Stimulated activated CD4-positive, alpha-beta T cell treated with anti-CD3 and anti-CD28 coated beads, Interleukin-2, amount 100 ng/mL, for 4 hours (primary cell): ENCODE results near the gene FHDC1.
"Not testable (repeated sequence)": the region's sequence is repeated elsewhere in the genome, so short reads cannot be mapped to it uniquely, and the experiment has no call there.

Experiments used
- DNase-seq: peaks from one replicate; pipeline ENCODE4 v3.0.0-alpha.2; 2020; ENCODE audit warnings: low read depth

Gene FHDC1, protein sequence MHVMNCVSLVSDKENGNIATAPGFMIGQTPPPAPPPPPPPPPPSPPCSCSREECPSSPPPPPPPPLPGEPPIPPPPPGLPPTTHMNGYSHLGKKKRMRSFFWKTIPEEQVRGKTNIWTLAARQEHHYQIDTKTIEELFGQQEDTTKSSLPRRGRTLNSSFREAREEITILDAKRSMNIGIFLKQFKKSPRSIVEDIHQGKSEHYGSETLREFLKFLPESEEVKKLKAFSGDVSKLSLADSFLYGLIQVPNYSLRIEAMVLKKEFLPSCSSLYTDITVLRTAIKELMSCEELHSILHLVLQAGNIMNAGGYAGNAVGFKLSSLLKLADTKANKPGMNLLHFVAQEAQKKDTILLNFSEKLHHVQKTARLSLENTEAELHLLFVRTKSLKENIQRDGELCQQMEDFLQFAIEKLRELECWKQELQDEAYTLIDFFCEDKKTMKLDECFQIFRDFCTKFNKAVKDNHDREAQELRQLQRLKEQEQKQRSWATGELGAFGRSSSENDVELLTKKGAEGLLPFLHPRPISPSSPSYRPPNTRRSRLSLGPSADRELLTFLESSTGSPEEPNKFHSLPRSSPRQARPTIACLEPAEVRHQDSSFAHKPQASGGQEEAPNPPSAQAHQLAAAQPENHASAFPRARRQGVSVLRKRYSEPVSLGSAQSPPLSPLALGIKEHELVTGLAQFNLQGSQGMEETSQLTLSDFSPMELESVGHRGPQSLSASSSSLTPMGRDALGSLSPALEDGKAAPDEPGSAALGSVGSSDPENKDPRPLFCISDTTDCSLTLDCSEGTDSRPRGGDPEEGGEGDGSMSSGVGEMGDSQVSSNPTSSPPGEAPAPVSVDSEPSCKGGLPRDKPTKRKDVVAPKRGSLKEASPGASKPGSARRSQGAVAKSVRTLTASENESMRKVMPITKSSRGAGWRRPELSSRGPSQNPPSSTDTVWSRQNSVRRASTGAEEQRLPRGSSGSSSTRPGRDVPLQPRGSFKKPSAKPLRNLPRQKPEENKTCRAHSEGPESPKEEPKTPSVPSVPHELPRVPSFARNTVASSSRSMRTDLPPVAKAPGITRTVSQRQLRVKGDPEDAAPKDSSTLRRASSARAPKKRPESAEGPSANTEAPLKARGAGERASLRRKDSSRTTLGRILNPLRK

GRCh38 chr4:152935631-152936445, at the start of gene FHDC1:
FHDC1 (plus strand) TSS chr4:152936323; CDS start chr4:152943058, 6,735 bp downstream.
- no peak for DNase-seq

DNA sequence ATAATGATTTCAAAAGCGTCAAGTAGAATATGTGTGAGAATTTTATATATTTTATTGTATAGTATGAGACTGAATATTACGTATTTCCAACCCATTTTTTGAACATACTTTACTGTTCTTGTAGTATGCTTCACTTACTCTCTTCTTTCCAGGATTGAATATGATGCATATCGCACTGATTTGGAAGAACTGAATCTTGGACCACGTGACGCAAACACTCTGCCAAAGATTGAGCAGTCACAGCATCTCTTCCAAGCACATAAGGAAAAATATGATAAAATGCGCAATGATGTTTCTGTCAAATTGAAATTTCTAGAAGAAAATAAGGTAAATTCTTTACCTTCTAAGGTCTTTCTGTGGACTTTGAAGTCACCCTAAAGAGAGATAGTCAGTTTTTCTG, 48.1 kb upstream of the FHDC1 start:
- DNase-seq, result no peak

- DNase-seq, result no peak
Measured at GRCh38 chr4:152892974-152893373, 43.1 kb upstream of the FHDC1 start.

- no peak for DNase-seq
Measured at GRCh38 chr4:152894673-152895072, 41.5 kb upstream of the FHDC1 start.

- DNase-seq, result no peak
Measured at GRCh38 chr4:152896811-152897210, 39.3 kb upstream of the FHDC1 start.

GRCh38 chr4:152898133-152898532, 38.0 kb upstream of the FHDC1 start:
- DNase-seq, result not testable (repeated sequence)

DNA sequence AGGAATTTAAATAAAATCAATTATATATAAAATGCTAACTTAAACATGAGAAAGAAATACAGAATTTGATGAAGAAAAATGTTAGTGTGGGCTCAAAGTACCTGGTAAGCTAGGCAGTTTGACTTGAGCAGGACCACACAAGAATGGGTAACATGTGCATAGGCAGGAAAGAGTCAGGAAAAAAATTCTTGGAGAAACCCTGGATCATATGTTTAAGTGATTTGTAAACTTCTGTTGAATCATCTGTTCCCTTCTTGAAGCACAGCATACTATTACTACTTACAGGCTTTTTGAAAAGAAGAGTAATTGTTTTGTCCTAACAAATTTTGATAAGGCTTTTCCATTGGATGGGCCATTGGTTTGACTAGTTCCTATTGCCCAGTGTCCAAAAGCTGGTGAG, 37.5 kb upstream of the FHDC1 start:
- no peak for DNase-seq

DNA sequence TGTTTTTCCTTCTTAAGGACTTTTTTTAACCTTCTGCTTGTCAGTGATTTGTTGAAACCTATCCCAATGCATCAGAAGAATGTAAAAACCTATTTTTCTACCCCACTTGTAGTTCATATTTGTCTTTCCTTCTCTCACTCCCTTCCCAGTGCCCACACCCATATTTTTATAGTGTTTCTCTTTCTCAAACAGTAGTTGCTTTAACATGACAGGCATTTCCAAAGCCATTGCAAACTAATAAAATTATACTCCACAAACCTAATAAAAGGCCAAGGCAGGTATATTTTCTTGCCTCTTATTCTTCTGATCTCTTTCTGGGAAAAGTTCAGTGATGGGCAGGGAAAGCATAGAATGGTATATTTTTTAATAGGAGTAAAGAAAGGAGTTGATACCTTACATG, 35.7 kb upstream of the FHDC1 start:
- DNase-seq, result no peak

DNA sequence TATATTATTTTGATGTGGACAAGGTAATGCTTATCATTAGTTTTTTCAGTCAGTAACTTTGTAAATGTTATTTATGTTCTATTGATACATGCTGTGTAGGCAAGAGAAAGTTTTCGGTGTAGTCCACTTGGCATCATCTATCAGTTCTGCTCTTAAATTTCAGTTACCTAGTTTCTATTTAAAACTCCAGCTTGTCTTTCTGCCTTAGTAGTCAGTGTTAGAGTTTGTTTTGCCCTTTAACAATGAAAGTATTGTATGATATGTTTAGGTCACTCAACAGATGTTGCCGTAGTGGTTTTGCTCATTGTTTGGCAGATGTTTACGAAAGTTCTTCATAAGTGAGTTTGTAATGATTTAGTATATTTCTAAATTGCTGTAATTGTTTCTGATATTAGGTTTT, 34.9 kb upstream of the FHDC1 start:
- no peak for DNase-seq

DNA sequence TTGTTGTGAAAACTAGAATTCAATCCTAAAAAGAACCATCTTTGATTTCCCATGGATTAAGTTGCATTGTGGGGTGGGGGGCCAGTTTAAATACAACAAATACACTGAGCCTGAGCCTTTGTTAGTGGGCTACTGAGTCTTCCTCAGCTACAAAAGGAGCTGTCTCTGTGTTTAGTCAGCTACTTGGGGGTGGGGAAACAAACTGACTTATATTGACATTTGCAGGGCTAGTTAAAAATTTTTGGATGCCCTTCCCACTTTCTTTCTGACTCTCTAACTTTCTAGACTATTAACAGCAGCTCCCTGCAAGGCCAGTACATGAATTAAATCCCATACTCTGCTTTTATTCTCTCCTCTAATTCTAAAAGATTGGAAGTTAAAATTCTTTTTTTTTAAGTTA, 32.5 kb upstream of the FHDC1 start:
- no peak for DNase-seq

GRCh38 chr4:152909901-152910300, 26.2 kb upstream of the FHDC1 start:
- no peak for DNase-seq

- no peak for DNase-seq
Measured at GRCh38 chr4:152910521-152910920, 25.6 kb upstream of the FHDC1 start.

DNA sequence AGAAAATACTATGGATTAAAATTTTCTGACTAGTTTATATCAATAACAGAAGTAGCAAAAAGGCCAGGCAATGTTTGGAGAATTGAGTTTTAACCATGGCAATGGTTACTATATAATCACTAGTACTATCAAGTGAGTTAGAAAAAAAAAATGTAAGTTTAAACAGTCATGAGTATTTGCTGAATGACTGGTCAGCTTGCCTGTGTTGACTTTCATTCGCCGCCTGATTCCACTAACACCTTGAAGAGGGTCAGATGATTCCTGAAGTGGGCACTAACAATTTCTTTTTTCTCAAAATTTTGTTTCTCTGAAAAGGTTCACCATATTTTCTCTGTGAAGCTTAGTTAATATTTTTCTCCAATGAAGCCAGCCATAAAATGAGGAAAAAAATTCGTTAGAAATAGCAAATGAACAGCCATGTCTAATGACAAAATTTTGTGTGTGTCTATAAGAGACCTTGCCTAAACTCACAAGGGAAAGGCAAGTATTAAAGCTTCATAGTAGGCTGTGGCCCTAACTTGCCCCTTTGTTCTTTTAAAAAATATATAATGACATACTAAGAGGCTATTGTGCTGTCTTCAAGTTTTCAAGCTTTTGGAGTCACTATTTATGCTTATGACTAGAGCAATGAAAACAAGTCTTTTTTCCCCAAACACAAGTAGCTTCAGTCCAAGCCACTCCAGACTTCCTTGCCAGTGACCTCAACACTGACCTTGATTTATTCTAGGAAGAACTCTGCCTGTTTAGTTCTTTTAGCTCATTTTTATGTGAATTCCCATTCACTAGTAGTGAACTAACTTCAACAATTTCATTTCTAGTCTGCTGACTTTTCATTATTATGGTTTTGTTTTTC, 18.4 kb upstream of the FHDC1 start:
- DNase-seq, result no peak

GRCh38 chr4:152919826-152920225, 16.3 kb upstream of the FHDC1 start:
- no peak for DNase-seq

DNA sequence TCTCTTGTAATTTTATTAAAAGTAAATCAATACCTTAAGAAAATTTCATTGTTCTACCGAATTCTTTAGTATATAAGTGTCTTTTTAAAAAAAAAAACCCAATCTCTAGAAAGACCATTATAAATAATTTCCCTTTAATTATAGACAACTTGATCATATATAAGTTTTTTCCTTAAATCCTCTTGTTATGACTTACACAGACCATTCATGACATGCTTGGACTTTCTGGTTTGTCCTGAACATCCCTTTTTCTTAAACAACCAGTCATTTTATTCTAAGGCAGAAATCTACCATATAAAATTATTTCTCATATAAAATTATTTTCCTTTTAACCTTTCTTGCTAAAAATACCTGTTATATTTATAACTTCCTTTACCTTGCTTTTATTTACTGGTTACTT, 15.4 kb upstream of the FHDC1 start:
- no peak for DNase-seq

- DNase-seq, result no peak
Measured at GRCh38 chr4:152921284-152921683, 14.8 kb upstream of the FHDC1 start.

DNA sequence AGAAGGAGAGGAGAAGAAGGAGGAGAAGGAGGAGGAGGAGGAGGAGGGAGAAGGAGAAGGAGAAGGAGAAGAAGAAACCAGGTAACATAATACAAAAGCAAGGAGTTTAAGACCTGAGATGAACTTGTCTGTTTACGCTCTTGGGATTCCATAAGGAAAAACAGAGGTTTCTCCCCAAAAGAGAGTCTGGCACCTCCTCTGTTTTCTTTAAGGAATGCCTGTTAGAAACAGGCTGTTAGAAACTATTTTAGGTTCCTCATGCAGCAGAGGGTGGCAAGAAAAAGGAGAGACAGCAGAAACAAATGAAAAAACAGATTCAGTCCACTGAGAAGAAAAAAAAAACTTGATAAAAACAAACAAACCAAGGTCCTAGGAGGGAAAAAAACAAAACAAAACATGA, 10.3 kb upstream of the FHDC1 start:
- no peak for DNase-seq

GRCh38 chr4:152926959-152927358, 9.2 kb upstream of the FHDC1 start:
- no peak for DNase-seq

GRCh38 chr4:152927737-152928136, 8.4 kb upstream of the FHDC1 start:
- no peak for DNase-seq

DNA sequence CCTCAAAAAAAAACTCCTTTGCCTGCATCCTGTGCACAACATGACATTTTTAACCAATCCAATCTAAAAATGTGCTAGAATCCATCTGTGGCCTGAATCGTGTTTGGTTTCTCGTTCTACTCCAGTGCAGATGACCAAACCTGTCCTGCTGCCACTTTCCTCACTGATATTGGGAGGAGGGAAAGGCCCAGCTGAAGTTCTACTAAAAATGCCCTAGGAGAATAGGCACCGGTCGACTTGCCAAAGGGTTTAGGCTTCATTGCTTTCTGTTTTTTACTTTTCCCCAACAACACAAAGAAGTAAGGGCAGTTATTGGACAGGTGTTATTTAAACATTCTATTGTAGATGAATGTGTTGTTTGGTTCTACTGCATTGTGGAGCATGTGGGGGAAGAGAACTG, 7.8 kb upstream of the FHDC1 start:
- DNase-seq, result no peak

DNA sequence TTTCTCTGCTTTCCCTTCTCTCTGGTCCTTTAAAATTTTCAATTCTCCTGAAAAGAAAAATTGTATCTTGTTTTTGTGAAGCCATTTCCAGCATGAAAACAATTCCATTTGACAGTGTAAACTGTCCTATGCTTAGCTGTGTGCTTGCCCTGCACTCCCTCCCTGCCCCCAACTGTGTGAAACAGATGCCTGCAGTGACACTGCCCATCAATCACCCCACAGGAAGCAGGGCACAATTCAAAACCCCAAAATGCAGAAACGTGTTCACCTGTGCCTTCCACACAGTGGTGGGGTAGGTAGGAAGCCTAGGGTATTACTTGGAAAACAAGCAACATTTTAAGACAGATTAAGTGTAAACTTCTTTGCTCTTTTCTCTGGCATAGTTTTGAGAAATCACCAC, 6.2 kb upstream of the FHDC1 start:
- no peak for DNase-seq
